ENCODE measurements around the gene PBX3.

- TF ChIP-seq, protein P1, sequence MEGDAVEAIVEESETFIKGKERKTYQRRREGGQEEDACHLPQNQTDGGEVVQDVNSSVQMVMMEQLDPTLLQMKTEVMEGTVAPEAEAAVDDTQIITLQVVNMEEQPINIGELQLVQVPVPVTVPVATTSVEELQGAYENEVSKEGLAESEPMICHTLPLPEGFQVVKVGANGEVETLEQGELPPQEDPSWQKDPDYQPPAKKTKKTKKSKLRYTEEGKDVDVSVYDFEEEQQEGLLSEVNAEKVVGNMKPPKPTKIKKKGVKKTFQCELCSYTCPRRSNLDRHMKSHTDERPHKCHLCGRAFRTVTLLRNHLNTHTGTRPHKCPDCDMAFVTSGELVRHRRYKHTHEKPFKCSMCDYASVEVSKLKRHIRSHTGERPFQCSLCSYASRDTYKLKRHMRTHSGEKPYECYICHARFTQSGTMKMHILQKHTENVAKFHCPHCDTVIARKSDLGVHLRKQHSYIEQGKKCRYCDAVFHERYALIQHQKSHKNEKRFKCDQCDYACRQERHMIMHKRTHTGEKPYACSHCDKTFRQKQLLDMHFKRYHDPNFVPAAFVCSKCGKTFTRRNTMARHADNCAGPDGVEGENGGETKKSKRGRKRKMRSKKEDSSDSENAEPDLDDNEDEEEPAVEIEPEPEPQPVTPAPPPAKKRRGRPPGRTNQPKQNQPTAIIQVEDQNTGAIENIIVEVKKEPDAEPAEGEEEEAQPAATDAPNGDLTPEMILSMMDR (IDR thresholded peaks at IDR 0.05): no peak
- no peak for TF ChIP-seq EZH2 (IDR thresholded peaks at IDR 0.05; ENCODE audit: borderline replicate concordance, insufficient read depth, low read depth, low read length, poor library complexity, severe bottlenecking)
These were observed 222.3 kb downstream of the PBX3 start for GRCh38 chr9:125969462-125969861.

All from B cell (primary cell).